Epithelial cell of esophagus (primary cell): ENCODE data around the gene FUCA1.

ENCODE experiments used
- DNase-seq: peaks from one replicate; pipeline ENCODE4 v3.0.0; 2010; ENCODE audit warnings: low read depth
- H3K4me3 ChIP-seq: 2 replicates; pipeline ENCODE4 v1.5.1; 2011; ENCODE audit warnings: mild to moderate bottlenecking, low read length, control low read depth
- CTCF ChIP-seq: IDR thresholded peaks from 2 replicates; pipeline ENCODE4 v1.5.1; 2011; ENCODE audit warnings: low read depth, mild to moderate bottlenecking, low read length, control low read depth, inconsistent platforms; ENCODE audit not compliant: insufficient read depth; ENCODE audit errors: missing control alignments

Gene FUCA1

GRCh38 chr1:23895993-23896392, 27.9 kb upstream of the FUCA1 start:
- no peak for TF ChIP-seq CTCF
- no peak for DNase-seq
- H3K4me3 ChIP-seq = no peak overlapping the region

GRCh38 chr1:23895082-23895481, 27.0 kb upstream of the FUCA1 start:
- no peak for DNase-seq
- H3K4me3 ChIP-seq = no peak overlapping the region
- no peak for TF ChIP-seq CTCF

GRCh38 chr1:23889074-23889473, 21.0 kb upstream of the FUCA1 start:
- DNase-seq = no peak
- no peak overlapping the region for H3K4me3 ChIP-seq
- no peak for TF ChIP-seq CTCF

DNA sequence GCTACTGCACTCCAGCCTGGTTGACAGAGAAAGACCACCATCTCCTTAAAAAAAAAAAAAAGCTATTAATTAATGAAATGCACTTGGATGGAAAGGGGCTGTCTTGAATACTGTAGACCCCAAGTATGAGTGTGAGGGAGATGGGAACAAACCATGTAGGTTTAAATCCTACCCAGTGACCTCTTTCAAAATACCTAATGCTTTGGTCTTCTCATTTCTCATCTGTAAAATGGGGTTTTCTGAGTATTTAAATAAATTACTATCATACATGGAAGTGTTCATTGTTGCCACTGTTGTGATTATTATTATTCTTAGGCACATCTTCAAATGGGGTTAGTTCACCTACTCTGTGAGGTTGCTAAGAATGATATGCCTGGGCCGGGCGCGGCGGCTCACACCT, 17.1 kb upstream of the FUCA1 start:
- TF ChIP-seq CTCF = no peak
- no peak for DNase-seq
- no peak overlapping the region for H3K4me3 ChIP-seq

GRCh38 chr1:23882746-23883145, 14.7 kb upstream of the FUCA1 start:
- no peak overlapping the region for H3K4me3 ChIP-seq
- no peak for DNase-seq
- TF ChIP-seq CTCF = no peak

- DNase-seq = no peak
- no peak for TF ChIP-seq CTCF
- no peak overlapping the region for H3K4me3 ChIP-seq
These were observed 11.7 kb upstream of the FUCA1 start for GRCh38 chr1:23879809-23880208.

- no peak overlapping the region for H3K4me3 ChIP-seq
- no peak for TF ChIP-seq CTCF
- no peak for DNase-seq
These were observed 10.6 kb upstream of the FUCA1 start for GRCh38 chr1:23878668-23879067.
